OCI-LY7 (cell line): Measurements from ENCODE around the gene IRAK1.

Experiments used
- EZH2phosphoT487 ChIP-seq: fragments of 200-600 bp; sonication (generic); IDR thresholded peaks from 2 replicates; pipeline ENCODE4 v1.6.1; 2018; ENCODE audit warnings: low read depth, borderline replicate concordance, mild to moderate bottlenecking, mixed run types, antibody characterized with exemption, low read length, moderate library complexity, mixed read lengths
- TF ChIP-seq, protein P1 (sequence below): fragments of 200-600 bp; sonication (generic); conservative IDR thresholded peaks from 2 replicates; pipeline ENCODE4 v1.5.1; 2014; ENCODE audit warnings: mild to moderate bottlenecking, antibody characterized with exemption, low read length, moderate library complexity, mixed read lengths

DNA sequence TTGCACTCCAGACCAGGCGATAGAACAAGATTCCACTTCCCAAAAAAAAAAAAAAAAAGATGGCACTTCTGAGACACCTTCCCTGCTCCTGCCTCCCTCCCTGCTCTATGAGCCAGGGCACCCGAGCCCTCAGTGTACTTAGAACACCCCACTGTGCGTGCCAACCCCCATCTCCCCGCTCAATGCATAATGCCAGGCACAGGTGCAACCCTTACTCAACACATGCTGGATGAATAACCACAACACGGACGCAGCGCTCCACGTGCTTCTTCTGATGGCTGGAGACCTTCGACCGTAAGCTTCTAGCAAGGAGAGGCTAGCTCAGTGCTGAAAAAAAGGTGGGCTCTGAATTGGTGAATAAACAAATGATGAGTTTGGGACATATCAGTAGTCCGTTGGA lies 19.9 kb upstream of the IRAK1 start:
- TF ChIP-seq, protein P1, sequence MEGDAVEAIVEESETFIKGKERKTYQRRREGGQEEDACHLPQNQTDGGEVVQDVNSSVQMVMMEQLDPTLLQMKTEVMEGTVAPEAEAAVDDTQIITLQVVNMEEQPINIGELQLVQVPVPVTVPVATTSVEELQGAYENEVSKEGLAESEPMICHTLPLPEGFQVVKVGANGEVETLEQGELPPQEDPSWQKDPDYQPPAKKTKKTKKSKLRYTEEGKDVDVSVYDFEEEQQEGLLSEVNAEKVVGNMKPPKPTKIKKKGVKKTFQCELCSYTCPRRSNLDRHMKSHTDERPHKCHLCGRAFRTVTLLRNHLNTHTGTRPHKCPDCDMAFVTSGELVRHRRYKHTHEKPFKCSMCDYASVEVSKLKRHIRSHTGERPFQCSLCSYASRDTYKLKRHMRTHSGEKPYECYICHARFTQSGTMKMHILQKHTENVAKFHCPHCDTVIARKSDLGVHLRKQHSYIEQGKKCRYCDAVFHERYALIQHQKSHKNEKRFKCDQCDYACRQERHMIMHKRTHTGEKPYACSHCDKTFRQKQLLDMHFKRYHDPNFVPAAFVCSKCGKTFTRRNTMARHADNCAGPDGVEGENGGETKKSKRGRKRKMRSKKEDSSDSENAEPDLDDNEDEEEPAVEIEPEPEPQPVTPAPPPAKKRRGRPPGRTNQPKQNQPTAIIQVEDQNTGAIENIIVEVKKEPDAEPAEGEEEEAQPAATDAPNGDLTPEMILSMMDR = no peak
- TF ChIP-seq EZH2phosphoT487 = no peak
